GM10266 (cell line): ENCODE data around the gene MAML2.

Source experiments
- DNase-seq: peaks from one replicate; pipeline ENCODE4 v3.0.0; 2012; ENCODE audit errors: extremely low spot score
- CTCF ChIP-seq: IDR thresholded peaks from 2 replicates; pipeline ENCODE4 v1.5.1; 2012; ENCODE audit warnings: mild to moderate bottlenecking, low read depth; ENCODE audit not compliant: control insufficient read depth, insufficient read depth; ENCODE audit errors: missing control alignments

Gene MAML2

GRCh38 chr11:96001037-96001436 is 342.0 kb downstream of the MAML2 start:
- TF ChIP-seq CTCF: no peak
- no peak for DNase-seq

- TF ChIP-seq CTCF: no peak
Observed at GRCh38 chr11:95999711-96000406, 343.1 kb downstream of the MAML2 start.

GRCh38 chr11:95996621-95997235 is 346.3 kb downstream of the MAML2 start:
- DNase-seq: no peak
- TF ChIP-seq CTCF: no peak

More at GRCh38 chr11:95999711-96000406, 343.1 kb downstream of the MAML2 start:
- DNase-seq: no peak

- no peak for TF ChIP-seq CTCF
Observed at GRCh38 chr11:95994329-95994728, 348.7 kb downstream of the MAML2 start.

GRCh38 chr11:95993438-95994298 is 349.3 kb downstream of the MAML2 start:
- no peak for DNase-seq
- TF ChIP-seq CTCF: no peak

More at GRCh38 chr11:95994329-95994728, 348.7 kb downstream of the MAML2 start:
- DNase-seq: no peak

GRCh38 chr11:95991545-95991944 is 351.4 kb downstream of the MAML2 start:
- DNase-seq: no peak
- no peak for TF ChIP-seq CTCF
